ENCODE measurements around the gene MATR3. TPM values are rescaled to one million over a fixed set of nuclear protein-coding genes. Genes with fewer than 3 reads are reported as not detected.
"Not testable (repeated sequence)": the region's sequence is repeated elsewhere in the genome, so short reads cannot be mapped to it uniquely, and the experiment has no call there.

The MATR3 gene
- total and polyA plus RNA-seq, 9 donors = 174 to 297 (median 222) TPM

DNA sequence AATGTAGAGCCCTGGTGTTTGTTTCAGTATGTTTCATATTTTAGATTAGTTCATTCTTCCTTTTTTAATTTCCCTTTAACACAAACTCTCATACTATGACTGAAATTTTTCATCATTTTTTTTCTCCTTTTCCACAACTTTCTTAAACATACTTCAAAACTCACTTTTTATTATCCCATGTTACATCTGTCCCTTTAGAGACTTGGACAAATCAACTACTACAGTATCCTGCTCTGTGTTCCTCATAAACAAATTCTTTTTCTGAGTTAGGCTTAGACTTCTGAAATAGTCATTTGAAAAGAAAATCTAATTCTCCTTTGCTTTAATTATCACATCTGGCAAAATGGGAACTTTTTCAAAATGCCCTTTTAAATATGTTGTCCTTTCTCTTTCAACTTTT is 15.3 kb downstream of the MATR3 start:
- no peak for DNase-seq
- Histone ChIP-seq H3K4me1 (ENCODE audit: insufficient read depth) (peaks cover 15% of the 10 kb centered on the region), H3K4me3 (no peak overlapping the region), H3K27ac (no peak overlapping the region), H3K27me3 (no peaks in the 10 kb centered on the region), H3K9me3 (no peaks in the 10 kb centered on the region), H3K36me3 (no peaks in the 10 kb centered on the region)
- intact Hi-C loops (cut with DNase I) = no loop called here
- TF ChIP-seq EP300 (IDR thresholded peaks at IDR 0.05) (no peak), POLR2A (IDR thresholded peaks at IDR 0.05) (no peak)
- TF ChIP-seq, protein P1, sequence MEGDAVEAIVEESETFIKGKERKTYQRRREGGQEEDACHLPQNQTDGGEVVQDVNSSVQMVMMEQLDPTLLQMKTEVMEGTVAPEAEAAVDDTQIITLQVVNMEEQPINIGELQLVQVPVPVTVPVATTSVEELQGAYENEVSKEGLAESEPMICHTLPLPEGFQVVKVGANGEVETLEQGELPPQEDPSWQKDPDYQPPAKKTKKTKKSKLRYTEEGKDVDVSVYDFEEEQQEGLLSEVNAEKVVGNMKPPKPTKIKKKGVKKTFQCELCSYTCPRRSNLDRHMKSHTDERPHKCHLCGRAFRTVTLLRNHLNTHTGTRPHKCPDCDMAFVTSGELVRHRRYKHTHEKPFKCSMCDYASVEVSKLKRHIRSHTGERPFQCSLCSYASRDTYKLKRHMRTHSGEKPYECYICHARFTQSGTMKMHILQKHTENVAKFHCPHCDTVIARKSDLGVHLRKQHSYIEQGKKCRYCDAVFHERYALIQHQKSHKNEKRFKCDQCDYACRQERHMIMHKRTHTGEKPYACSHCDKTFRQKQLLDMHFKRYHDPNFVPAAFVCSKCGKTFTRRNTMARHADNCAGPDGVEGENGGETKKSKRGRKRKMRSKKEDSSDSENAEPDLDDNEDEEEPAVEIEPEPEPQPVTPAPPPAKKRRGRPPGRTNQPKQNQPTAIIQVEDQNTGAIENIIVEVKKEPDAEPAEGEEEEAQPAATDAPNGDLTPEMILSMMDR (IDR thresholded peaks at IDR 0.05) = no peak

DNA sequence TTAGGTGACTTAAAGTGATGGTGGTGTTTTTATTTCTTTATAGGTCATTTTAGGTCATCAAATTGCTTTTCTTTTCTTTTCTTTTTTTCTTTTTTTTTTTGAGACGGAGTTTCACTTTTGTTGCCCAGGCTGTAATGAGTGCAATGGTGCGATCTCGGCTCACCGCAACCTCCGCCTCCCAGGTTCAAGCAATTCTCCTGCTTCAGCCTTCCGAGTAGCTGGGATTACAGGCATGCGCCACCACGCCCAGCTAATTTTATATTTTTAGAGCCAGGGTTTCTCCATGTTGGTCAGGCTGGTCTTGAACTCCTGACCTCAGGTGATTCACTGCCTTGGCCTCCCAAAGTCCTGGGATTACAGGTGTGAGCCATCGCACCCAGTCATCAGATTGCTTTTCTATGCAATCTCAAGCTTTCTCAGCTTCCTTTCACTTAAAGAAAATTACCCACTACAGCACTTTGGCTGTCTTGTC is 17.2 kb downstream of the MATR3 start:
- intact Hi-C loops (cut with DNase I); H3K9me3 ChIP-seq; H3K27ac ChIP-seq; DNase-seq; H3K36me3 ChIP-seq; H3K27me3 ChIP-seq; H3K4me3 ChIP-seq: not testable (repeated sequence)
- H3K4me1 ChIP-seq (ENCODE audit: insufficient read depth) = peaks cover 13% of the 10 kb centered on the region
- 83 to 88% (median 88%) methylated on average over 9 of the region's 9 CpGs for WGBS, 3 donors

DNA sequence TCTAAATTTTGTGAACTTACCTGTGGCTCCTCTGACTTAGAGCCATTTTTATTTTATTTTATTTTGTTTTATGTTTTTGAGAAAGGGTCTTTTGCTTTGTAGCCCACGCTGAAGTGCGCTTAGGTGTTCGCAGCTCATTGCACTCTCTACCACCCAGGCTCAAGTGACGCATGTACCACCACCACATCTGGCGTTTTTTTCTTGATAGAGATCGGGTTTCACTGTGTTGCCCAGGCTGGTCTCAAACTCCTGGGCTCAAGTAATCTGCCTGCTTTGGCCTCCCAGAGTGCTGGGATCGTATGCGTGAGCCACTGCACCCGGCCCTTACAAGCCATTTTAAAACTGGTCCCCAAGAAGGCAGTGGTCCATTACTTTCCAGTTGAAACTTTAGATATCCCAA is 18.5 kb downstream of the MATR3 start:
- no peak for DNase-seq
- no peak overlapping the region for H3K27ac ChIP-seq

DNA sequence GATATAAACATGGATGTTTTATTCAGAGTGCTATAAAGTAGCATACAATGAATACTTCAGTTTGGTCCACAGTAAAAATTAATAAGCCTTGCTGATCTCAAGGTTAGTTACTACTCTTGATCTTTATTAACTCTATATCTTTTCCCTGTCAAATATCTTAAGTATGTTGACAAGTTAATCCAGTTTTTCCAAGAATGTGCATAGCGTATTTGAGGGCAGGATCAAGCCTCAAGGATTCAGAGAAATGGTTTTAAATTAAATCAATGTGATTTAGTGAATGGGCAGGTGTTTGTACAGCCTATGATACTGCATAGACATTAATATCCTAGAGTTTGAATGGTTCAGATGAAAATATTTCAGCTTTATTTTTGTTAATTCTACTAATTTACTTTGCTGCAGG is 20.7 kb downstream of the MATR3 start:
- no peaks in the 10 kb centered on the region for H3K9me3 ChIP-seq
- H3K4me3 ChIP-seq = no peak overlapping the region
- H3K27me3 ChIP-seq = no peaks in the 10 kb centered on the region
- TF ChIP-seq EP300 (IDR thresholded peaks at IDR 0.05) (no peak), POLR2A (IDR thresholded peaks at IDR 0.05) (no peak)
- TF ChIP-seq, protein P1 (IDR thresholded peaks at IDR 0.05) = no peak
- H3K27ac ChIP-seq = no peak overlapping the region
- intact Hi-C loops (cut with DNase I) = no loop called here
- WGBS, 3 donors = 79 to 89% (median 84%) methylated on average over 1 of the region's 1 CpG
- no peak for DNase-seq
- H3K4me1 ChIP-seq (ENCODE audit: insufficient read depth) = peaks cover 8% of the 10 kb centered on the region
- no peaks in the 10 kb centered on the region for H3K36me3 ChIP-seq

More for the DNA sequence above, 18.5 kb downstream of the MATR3 start:
- Histone ChIP-seq H3K36me3 (no peaks in the 10 kb centered on the region), H3K9me3 (no peaks in the 10 kb centered on the region), H3K4me1 (ENCODE audit: insufficient read depth) (peaks cover 14% of the 10 kb centered on the region), H3K27me3 (no peaks in the 10 kb centered on the region), H3K4me3 (no peak overlapping the region)
- WGBS, 3 donors = 87 to 91% (median 87%) methylated on average over 9 of the region's 9 CpGs
- TF ChIP-seq, protein P1 (IDR thresholded peaks at IDR 0.05) = no peak
- TF ChIP-seq POLR2A (IDR thresholded peaks at IDR 0.05) (no peak), EP300 (IDR thresholded peaks at IDR 0.05) (no peak)
- intact Hi-C loops (cut with DNase I) = no loop called here

DNA sequence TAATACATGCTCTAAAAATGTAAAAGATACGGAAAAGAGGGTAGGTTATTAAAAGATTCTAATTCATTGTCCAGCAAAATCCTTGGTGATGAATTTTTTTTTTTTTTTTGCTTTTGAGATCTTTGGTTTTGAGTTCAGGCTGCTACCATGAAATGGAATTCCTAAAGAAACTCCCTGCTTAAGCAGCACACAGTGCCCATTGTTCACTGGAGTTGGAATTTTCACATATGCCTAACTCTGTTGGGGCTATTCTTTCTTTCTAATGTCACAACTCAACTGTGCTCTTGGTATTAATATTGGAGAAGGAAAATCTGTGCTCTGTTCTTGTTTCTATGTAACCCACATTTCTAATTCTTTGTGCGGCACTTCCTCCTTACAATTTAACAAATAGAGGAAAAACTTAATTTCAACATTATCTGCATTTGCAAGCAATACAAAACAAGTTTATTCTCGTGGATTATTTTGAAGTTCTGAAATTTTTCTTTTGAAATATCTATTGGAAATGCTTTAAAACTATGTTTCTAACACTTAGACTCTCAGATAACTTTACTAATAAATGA is 21.6 kb downstream of the MATR3 start:
- Histone ChIP-seq H3K4me1 (ENCODE audit: insufficient read depth) (peaks cover 8% of the 10 kb centered on the region), H3K27ac (no peak overlapping the region), H3K9me3 (no peaks in the 10 kb centered on the region), H3K4me3 (no peak overlapping the region), H3K27me3 (no peaks in the 10 kb centered on the region), H3K36me3 (no peaks in the 10 kb centered on the region)
- DNase-seq = no peak
- intact Hi-C loops (cut with DNase I) = no loop called here
- 58 to 64% (median 62%) methylated on average over 3 of the region's 3 CpGs for WGBS, 3 donors
- TF ChIP-seq POLR2A (IDR thresholded peaks at IDR 0.05) = no peak
- no peak for TF ChIP-seq EP300 (IDR thresholded peaks at IDR 0.05)
- TF ChIP-seq, protein P1 (IDR thresholded peaks at IDR 0.05) = no peak
